GM10266 (cell line): ENCODE measurements around the gene IL15.

Source experiments
- DNase-seq: peaks from one replicate; pipeline ENCODE4 v3.0.0; 2012; ENCODE audit errors: extremely low spot score
- TF ChIP-seq, protein P1 (sequence below): IDR thresholded peaks from 2 replicates; pipeline ENCODE4 v1.5.1; 2012; ENCODE audit warnings: mild to moderate bottlenecking, low read depth; ENCODE audit not compliant: control insufficient read depth, insufficient read depth; ENCODE audit errors: missing control alignments

The IL15 gene

DNA sequence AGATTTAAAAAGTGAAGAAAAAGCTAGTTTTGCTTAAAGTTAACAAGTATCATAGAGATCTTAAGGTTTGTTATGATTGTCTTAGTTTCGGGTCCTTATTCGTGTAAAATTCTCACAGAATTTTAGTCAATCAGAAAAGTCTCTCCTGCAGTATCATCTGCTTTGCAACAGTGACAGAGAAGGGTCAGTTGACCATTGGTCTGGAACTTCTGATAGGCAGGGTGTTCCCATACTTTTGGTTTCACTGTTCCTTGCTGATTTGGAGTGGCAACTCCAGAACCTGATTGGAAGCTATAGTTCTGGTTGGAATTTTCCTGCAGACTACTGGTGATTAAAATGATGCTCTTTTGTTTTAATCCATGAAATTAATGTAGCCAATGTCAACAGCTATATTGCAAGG, 1.8 kb downstream of the IL15 start:
- DNase-seq, result no peak
- TF ChIP-seq, protein P1, sequence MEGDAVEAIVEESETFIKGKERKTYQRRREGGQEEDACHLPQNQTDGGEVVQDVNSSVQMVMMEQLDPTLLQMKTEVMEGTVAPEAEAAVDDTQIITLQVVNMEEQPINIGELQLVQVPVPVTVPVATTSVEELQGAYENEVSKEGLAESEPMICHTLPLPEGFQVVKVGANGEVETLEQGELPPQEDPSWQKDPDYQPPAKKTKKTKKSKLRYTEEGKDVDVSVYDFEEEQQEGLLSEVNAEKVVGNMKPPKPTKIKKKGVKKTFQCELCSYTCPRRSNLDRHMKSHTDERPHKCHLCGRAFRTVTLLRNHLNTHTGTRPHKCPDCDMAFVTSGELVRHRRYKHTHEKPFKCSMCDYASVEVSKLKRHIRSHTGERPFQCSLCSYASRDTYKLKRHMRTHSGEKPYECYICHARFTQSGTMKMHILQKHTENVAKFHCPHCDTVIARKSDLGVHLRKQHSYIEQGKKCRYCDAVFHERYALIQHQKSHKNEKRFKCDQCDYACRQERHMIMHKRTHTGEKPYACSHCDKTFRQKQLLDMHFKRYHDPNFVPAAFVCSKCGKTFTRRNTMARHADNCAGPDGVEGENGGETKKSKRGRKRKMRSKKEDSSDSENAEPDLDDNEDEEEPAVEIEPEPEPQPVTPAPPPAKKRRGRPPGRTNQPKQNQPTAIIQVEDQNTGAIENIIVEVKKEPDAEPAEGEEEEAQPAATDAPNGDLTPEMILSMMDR, result no peak

DNA sequence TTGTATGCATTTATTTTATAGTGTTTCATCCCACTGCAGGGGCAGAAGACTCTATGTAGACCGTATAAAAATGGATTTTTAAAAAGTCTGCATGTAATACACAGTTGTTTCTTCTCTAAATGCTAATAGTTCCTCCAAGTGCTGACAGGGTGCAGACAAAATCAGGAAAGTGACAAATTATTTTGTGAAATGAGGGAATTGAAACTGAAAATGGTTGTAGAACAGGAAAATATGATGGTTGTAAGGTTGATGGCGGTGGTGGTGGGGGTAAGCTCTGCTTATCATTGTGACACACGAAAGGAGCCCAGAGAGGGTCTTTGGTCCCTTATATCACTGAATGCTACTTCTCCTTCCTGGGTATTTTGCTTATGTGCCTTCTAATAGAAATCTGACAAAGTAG, 4.3 kb downstream of the IL15 start:
- no peak for DNase-seq
- TF ChIP-seq, protein P1, result no peak

GRCh38 chr4:141642063-141642462, 5.7 kb downstream of the IL15 start:
- DNase-seq, result no peak
- TF ChIP-seq, protein P1, result no peak

DNA sequence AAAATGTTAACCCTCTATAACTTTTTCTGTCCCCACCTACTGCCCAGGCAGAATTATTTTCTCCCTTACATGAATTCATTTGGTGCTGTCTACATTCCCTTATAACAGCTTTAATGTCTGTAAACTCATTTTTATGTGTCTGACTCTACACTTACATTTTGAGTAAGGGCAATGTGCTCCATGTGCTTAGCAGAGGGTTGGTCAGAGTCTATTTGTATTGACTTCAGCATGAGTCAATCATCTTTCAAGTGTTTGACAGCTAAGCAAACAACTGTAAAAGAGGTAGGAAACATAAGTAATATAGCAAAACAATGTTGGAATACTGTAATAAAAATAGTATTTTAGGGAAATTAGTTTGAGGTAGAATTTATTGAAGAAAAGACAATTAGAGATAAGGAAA, 6.3 kb downstream of the IL15 start:
- TF ChIP-seq, protein P1, result no peak
- no peak for DNase-seq

GRCh38 chr4:141643557-141643956, 7.2 kb downstream of the IL15 start:
- DNase-seq, result peak; percentile 15
- TF ChIP-seq, protein P1, result no peak

DNA sequence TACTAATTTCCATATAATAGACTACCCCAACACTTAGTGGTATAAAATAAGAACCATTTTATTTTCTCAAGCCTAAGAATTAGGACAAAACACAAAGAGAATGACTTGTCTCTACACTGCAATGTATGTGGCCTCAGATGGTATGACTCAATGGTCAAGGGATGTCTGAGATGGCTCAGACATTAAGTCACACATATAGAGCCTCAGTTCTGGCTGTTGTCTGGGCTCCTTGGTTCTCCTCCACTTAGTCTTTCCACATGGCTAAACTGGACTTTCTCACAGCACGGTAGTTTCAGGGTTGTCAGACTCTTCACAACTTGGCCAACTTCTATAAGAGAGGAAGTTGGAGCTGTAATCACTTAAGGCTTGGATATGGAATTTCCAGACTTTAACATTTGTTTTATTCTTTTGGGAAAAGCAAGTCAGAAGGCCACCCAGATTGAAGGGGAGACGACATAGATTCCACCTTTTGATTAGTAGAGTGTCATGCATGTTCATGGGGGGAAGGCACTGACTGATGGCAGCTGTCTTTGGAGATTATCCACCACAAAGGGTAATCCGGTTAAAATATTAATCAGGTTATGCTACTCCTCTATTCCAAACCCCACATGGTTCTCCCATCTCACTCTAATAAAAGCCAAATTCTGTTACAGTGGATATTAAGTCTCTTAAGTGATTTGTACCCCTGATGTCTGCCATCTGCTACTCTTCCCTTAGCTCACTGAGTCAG, 9.4 kb downstream of the IL15 start:
- TF ChIP-seq, protein P1, result no peak
- DNase-seq, result no peak

DNA sequence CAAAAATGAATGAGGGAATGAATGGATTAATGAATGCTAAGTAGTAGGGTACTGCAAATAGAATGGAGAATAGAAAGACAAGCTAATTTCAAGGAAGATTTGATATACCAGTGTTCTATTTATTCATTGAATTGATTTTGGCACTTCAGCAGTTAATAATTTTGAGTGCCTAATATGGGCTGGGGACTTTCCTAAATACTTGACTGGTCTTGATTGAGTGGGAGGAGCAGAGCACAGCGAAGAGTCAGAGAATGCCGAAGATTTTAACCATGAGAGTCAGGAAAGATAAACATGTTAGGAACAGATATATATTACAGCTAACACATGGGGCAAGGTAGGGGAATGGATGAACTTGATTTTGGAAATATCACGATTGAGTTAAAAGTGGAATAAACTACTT, 10.6 kb downstream of the IL15 start:
- TF ChIP-seq, protein P1, result no peak
- no peak for DNase-seq
